NCI-H1436 treated with DMSO at 0.1 percent for 48 hours (cell line): ENCODE results near the gene CLTA.
"Not testable (repeated sequence)": the region's sequence is repeated elsewhere in the genome, so short reads cannot be mapped to it uniquely, and the experiment has no call there.

Source experiments
- DNase-seq: peaks from one replicate; lab custom pipeline; 2025; lab: John Stamatoyannopoulos, UW

Gene CLTA

DNA sequence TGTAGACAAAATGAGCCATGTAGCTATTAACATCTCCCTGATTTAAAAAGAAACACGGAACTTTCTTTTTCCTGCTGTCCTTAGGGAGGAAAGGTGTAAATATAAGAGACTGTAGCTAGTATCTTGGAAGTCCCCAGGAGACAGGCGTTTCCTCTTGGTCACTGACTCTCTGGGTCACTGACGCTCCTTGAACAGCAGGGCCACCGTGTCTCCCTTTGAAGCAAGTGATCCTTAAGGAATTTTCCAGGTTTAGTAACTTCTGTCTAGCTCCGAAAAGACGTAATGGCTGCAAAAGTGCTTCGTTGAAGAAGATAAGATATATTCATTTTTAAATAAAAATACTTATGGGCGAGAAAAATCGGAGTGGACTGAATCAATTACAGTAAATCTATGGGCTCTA is 745 bp upstream of the CLTA start:
- DNase-seq = no peak

DNA sequence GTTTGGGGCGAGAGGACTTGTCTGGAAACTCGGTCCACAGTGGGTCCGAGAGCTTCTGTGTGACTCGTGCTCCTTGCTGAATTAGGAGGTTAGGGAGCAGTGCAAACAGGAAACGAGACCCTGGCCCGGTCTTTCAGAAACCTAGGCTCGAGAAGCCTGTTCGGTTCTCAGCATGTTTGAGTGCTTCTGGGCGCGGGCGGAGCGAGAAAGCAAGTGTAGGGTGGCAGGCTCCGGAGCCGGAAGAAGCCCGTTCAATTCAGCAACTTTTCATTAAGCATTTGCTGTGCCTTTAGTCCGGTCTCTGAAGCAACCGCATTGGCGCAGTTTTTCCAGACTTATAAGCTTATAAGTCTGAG is 547 bp downstream of the CLTA start:
- DNase-seq = no peak

DNA sequence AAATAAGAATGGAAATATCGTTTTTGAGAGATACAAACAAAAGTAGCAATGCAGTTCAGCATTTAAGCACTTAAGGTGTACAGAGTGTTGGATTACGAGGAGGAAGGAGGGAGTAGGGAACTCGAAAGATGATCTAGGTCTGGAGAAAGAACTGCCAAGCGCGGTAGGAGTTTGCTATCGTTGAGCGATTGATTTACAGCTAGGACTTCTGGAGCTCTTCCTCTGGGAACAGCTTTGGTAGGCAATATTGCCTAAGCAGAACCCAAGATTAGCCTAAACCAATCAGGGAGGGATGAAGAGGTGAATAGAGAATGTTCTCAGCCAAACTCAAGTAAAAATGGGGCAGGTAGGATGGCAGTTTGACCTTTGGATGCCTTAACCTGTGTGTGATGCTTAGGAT is 965 bp downstream of the CLTA start:
- DNase-seq = no peak

DNA sequence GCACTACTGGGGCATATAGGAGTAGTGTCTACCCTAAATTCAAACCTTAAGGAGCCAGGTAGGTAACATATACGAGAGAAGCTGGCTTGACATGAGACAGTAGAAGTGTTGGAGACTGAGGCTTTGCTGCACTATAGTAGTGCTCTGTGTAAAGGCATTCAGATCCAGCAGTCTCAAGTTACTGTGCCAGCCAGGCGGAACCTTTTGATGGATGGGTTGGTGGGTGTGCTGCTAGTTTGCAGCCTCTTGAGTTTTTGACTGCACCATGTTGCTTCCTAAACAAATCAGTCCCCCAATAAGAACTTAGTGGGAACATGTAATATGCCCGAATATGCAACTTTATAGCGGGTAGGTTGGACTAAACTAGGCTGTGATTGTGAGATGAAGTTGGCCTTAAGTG is 1.5 kb downstream of the CLTA start:
- DNase-seq = no peak

DNA sequence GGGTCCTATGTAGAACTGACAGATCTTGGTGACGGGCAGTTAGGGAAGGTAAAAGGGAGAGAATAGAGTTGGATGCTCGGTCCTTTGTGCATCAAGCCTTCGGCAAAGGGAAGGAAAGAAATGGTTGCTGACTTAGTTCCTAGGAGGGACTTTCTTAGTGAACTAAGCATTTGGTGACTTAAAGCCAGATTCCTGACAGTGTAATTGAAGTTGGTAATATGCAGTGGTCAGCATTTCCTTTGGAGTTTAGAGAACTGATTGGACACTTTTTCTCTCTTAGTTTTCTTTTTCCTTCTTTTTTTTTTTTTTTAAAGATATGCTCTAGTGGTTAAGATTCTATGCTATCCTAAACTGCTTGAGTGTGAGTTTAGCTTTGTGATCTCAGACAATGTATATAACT is 2.3 kb downstream of the CLTA start:
- no peak for DNase-seq

DNA sequence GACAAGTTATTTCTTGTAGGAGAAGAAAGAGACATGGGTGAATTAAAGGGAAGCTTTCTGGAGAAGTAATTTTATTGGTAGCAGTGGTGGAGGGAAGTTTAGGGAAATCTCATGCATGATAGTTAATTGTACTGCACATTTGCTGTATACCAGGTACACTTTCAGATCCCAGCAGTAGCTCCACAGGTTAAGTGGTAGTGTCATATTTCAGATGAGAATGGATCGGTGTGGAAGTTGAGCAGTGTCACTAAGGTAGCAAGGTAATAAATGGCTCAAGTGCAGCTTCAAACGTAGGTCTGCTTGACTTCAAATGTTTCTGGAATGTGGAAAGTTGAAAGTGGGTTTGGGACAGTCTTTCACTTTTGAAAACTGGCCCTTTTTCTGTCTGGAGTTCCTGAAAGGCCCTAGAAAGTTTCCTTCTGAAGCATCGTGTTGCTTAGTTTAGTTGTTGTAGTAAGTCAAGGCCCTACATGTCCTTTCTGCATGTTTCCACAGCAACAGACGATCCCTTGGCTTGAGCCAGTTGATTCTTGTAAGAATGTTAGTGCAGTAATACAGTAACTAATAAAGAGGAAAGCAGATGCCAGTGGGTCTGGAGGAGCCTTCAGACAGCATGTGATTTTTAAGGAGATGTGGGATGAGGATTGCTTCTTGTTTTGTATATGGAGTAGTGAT is 3.7 kb downstream of the CLTA start:
- no peak for DNase-seq

DNA sequence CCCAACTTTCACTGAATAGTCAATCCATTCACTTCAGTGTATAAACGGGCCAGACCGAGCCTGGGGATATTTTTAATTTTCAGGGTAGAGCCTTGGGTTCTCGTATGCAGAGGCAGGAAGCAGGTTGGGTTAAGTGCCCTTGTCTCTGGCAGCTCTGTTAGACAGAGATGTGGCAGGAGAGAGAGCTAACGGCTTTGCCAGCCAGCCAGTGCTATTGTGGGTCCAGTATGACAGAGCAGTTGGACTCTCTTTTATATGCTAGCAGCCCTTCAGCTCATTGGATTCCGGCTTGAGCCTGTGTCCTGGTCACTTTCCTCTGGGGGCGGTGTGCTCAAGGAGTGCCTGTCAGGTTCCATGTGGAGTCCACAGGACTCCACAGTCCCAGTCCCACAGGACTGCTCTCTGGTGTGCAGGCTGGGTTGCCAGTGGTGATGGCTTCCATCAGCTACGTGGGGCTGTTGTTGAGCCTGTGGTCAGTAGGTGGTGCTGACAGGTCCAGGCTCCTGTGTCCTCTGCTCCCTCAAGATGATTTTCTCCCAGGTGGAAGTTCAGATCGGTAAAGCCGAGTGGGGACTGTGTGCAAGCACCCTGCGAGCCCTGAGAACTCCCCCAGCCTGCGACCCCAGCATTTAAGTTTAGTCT is 14.3 kb downstream of the CLTA start:
- no peak for DNase-seq

DNA sequence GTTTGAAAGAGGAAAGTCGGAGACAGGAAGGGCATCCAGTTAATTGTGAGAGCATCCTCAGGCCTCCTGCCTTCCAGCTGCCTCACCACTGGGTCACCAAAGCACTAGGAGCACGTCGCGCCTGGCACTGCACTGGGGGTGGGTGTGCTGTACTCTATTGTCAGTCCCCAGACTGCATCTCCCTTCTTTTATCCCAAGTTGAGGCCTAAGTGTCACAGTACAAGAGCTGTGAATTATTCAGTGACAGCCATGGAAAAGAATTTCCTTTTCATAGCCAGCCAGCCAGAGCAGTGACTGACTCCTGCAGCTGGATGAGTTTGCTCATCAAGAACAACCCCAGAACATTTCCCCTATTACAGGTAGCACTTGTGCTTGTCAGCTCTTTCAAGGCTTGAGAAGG is 16.3 kb downstream of the CLTA start:
- no peak for DNase-seq

DNA sequence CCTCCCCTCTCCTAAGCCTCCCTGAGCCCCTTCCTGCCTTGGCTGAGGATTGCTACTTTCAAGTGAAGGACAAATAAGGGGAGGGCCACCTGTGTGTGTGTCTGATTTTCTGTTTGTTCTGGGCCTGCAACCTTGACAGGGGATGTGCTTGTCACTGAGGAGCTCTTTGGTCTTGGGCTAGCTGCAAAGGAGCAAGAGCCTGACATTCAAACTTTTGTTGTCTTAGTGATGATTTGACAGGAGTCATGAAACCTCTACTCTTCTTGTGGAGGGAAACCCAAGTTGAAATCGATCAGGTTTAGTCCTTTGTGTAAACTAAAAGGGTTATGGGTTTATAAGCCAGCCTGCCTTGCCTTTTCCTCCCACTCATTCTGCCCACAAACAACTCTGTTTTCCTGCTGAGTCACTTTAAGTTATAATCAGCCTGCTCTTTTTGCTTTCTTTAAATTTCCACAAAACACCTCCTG is 16.9 kb downstream of the CLTA start:
- no peak for DNase-seq

DNA sequence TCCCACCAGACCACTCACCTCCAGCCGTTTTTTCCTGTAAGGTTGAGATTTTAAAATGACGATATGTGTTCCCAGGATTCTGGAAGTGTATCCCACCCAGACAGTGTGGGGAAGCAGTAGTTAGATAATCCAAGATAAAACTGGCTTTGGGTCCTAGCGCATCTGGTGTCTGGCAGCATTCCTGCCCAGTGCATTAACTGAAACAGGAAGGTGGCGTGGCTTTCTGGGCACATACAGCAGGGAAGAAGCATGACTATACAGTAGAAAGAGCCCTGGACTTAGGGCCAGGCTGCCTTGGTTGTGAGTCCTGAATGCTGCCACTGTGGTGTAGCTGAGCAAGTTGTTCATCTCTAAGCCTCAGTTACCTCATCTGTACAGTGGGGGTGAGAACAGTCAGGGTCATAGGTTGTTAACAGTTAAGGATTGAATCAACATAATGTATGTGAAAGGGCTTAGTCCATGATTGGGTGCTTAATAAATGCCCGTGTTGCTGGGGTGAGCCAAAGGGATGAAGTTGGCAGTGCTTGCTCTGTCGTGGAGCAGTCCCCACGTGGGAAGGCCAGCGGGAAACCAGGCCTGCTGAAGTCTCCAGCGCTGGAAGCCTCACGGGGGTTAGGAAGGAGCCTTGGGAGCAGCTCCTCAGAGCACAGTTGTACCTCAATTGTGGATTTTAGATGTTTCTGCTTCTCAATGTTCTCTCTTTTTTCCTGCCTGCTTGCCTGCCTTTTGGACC is 18.0 kb downstream of the CLTA start:
- DNase-seq = no peak

DNA sequence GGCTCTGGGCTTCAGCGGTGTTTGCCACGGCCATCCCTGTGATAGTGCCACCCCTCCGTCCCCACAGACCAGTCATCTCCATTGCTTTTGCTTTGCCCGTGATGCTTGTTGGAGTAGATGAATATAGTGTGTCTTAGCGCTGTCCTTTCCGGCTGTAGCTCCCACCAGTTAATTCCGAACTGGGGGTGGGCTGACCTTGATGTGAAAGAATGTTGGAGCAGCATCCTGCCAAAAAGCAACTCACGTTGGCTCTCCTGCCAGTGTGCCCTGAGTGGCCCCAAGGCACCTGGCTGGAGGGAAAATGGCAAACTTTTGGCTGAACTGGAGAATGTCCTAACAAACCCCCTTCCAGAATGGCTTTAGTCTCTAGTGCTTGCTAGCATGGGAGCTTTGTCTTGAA is 20.0 kb downstream of the CLTA start:
- no peak for DNase-seq

DNA sequence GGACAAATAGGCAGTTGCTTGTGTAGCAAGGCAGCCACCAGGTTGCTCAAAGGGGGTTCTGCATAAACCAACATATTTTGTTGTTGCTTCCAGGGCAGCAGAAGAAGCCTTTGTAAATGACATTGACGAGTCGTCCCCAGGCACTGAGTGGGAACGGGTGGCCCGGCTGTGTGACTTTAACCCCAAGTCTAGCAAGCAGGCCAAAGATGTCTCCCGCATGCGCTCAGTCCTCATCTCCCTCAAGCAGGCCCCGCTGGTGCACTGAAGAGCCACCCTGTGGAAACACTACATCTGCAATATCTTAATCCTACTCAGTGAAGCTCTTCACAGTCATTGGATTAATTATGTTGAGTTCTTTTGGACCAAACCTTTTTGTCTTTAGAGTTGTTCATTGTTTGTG is 20.8 kb downstream of the CLTA start:
- DNase-seq = no peak

DNA sequence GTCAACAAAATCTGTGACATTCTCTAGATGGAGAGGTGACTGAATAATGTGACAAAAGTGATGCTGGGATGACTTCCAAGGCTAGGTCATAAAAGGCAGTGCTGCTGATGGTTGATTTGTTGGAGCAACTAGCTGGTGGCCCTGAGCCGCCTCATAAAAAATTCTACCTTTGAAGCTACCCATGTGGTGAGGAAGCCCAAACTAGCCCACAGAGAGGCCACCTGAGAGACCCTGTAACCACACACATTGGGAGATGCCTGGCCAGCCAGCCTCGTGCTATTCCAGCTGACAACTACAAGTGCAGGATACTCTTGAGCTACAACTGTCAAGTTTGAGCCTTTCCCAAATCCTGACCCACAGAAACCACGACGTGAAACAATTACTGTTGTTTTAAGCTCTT is 22.7 kb downstream of the CLTA start:
- no peak for DNase-seq

DNA sequence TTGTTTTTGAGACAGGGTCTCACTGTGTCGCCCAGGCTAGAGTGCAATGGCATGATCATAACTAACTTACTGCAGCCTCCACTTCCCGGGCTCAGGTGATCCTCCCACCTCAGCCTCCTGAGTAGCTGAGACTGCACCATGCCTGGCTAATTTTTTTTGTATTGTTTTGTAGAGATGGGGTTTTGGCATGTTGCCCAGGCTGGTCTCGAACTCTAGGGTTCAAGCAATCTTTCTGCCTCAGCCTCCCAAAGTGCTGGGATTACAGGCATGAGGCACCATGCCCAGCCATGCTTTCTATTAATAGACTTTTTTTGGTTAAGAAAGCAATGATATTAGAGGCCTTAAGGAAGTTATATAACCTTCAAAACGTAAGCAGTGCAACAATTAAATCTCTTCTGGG is 23.3 kb downstream of the CLTA start:
- DNase-seq = no peak

DNA sequence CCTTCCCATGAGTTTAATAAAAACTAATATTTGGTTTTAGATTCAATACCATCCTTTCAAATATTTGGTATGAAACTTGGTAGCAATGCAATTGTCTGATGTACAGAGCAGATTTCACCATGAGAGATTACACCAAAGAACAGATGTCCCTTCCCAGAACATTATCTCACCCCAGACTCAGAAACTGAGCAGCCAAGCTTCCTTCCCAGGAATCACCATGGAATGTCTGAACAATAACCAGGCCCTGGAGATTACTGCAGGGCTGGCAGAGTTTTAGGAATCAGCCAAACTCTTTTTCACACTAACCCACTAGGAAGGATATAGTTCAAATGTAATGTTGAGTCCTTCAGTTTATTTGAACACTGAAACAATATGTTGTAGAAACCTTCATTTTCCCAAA is 23.9 kb downstream of the CLTA start:
- DNase-seq = no peak

DNA sequence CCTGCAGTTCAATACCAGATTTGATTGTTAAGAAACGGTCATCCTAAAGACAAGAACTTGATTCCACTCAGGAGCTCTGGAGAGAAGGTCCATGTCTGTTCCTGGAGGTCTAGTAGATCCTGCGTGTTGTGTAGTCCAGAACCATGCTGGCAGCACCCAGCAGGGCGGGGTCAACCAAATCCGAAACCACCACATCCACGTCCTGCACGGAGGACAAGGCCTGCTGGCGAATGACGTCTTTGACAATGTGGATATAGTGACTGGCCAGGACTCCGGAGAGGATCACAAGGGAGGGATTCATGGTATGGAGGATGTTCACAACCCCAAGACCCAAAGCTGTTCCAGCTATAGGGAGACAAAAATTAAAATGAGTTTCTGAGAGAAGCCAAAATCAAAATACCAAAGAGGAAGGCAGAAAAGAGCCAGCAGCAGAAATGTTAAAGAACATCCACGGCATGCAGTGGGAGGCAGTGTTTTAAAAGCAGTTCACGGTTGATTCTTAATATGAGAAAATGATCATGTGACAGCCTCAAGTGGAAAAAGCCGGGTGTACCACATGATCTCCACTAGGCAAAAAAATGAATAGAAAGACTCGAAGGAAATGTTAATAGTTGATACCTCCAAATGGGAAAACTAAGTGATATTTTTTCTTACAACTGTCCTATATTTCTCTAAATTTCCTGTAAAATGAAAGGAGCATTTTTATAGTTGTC is 26.7 kb downstream of the CLTA start:
- no peak for DNase-seq

DNA sequence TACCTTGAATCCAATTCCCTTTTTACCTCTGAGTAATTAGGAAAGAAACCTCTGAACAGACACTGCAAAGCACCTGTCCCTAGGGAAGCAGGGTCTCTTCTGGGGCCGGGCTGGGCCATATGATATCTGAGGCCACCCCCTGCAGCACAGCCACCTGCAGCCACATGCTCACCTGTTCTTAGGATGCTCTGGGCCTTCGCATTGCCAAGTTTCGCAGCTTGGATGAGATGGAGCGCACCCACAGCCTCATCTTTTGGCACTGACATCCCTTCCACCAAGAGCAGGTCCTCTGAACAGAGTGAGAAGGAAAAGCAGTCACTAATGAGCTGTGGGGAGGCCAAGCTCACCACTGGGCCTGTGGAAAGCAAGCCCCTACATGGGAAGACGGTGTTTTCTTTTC is 27.3 kb downstream of the CLTA start:
- DNase-seq = no peak

DNA sequence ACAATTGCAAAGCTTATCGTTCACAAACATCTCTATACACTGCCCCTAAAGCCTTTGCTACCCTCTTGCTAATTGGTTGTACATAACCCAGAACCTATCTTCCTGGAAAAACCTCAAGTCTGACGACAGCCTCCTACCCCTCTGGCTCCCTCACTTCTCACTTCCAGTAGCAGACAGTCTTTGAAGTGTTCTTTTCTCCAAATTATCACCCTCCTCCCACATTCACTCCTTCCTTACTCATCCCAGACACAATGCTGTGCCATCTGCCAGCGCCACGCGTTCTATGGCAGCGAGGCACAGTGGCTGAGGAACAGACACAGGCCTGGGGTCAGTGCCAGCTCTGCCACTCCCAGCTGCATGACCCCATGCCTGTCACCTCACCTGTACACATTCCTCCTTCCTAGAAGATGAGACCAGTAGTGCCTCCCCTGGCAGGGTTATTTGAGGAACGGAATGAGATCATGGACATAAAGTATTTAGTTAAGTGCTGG is 27.7 kb downstream of the CLTA start:
- DNase-seq = no peak

DNA sequence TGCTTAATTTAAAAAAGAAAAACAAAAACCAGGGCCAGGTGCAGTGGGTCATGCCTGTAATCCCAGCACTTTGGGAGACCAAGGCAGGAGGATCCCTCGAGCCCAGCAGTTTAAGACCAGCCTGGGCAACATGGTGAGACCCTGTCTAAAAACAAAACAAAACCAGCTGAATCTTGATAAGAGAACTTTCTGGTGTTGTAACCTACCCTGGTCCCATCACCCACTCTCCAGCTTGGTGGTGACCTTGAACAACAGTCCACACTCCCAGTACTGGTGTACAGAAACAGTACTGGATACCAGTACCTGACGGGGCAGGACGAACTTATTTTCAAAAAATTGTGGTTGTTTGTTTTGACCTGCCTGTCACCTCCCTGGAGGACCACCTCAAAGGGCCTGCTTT is 30.9 kb downstream of the CLTA start:
- DNase-seq = no peak

DNA sequence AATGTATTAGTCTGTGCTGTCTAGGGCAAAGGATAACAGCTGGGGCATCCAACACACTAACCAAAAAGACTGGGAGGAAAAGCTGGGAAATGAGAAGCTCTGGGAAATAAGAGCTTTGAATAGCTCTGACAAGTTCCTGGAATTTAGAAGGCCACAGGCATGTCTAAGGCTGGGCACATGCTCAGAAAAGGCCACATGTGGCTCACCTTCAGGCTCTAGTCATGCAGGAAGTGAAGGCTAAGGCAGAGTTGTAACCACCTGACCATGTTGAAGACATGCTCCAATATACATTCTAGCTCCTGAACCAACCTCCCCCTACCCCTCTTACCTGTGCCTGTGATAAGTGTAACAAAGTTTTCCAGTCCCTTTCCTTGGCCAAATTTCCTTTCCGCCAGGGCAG is 31.7 kb downstream of the CLTA start:
- DNase-seq = no peak

DNA sequence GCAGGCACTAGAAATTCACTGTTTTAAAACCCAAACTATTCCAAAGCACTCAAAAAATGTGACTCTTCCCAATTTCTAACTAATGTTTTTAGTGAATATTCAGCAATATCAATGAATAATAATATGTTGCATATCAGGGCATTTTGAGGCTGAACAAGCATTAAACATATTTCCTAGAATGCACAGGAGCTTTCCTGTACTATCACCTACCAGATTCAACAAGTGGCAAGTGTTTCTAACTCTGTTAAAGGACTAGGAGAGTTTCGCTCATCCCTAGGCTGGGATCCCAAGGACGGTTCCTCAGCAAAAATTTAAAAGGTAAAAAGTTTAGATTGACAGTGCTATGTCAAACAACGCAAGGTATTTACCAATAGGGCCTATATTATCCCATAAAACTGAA is 46.5 kb downstream of the CLTA start:
- no peak for DNase-seq

DNA sequence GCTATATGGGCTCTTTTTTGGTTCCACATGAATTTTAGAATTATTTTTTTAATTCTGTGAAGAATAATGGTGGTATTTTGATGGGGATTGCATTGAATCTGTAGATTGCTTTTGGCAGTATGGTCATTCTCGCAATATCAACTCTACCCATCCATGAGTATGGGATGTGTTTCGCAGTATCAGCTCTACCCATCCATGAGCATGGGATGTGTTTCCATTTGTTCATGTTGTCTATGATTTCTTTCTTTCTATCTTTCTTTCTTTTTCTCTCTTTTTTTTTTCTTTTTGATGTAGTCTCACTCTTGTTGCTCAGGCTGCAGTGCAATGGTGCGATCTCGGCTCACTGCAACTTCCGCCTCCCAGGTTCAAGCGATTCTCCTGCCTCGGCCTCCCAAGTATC is 48.5 kb downstream of the CLTA start:
- not testable (repeated sequence) for DNase-seq

DNA sequence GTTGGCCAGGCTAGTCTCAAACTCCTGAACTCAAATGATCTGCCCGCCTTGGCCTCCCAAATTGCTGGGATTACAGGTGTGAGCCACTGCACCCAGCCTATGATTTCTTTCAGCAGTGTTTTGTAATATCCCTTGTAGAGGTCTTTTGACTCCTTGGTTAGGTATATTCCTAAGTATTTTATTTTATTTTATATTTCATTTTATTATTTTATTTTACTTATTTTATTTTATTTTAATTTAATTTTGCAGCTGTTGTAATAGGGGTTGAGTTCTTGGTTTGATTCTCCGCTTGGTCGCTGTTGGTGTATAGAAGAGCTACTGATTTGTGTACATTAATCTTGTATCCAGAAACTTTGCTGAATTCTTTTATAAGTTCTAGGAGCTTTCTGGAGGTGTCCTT is 49.0 kb downstream of the CLTA start:
- not testable (repeated sequence) for DNase-seq
